Activated T-helper 1 cell treated with Interleukin-2 at 50 U/mL for 16 hours (primary cell): Measurements from ENCODE around the gene NFIC.
A peak's percentile ranks its signal among the peaks of the same experiment; 100 is the strongest.

Source experiments
- DNase-seq: peaks from one replicate; pipeline ENCODE4 v3.0.0-alpha.2; 2020; ENCODE audit warnings: low read depth

Gene NFIC

DNA sequence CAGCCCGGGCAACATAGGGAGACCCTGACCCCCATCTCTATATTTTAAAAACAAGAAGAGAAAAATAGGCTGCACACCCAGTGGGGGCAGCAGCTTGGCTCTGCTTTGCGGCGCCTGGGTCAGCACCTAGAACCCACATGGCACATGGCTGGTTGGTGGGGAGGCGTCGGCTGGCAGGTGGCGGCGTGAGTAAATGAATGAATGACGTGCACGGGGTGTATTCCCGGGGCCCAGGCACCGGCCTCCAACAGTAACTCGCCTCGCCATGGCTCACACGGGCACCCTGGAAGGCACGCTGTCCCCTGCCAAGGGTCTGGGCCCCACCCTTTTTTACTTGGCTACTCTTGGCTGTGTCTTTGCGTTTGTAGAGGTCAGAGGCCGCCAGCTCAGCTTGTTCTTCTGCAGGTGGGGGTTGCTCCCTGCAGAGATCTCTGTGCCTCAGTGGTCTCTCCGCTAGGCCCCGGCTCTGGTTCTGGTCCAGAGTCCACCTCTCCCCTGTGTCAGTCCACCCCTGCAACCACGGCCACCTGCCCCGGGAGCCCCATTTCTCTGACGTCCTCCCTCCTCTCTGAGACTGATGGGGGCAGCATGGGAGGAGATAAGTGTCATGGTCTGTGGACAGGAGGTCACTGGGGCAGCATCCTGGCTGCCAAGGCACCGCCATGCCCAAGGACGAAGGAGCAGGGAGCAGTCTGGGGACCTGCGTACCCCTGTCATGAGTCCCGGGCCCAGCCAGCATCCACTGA lies 145.3 kb downstream of the NFIC start:
- no peak for DNase-seq

DNA sequence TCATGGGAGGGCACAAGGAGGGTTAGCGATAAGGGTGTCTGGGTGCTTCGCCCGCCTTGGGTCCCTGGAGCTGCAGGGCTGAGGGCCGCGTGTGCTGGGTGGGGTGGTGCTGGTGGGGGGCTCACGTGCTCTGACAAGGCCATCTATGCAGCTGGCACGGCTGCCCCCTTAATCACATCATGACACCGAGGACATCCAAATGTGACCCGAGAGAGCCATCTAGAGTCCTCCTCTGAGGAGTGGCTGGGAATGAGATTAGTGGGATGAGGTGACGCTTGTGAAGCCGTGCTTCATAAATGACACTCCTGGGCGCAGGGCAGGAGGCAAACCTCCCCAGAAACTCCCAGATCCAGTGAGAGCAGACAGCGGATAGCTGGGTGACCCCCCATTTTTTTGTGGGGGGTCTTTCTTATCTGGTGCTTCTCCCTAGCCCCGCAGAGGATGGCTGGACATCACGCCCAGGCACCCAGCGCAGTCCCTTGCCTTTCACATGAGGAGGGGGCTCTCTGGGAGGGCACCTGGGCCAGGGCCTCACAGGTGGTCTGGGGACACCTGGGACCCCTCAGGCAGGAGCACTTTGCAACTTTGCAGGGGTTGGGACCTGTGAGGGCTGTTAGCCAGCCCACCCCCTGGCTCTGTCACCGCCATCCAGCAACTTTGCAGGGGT lies 146.3 kb downstream of the NFIC start:
- no peak for DNase-seq

DNA sequence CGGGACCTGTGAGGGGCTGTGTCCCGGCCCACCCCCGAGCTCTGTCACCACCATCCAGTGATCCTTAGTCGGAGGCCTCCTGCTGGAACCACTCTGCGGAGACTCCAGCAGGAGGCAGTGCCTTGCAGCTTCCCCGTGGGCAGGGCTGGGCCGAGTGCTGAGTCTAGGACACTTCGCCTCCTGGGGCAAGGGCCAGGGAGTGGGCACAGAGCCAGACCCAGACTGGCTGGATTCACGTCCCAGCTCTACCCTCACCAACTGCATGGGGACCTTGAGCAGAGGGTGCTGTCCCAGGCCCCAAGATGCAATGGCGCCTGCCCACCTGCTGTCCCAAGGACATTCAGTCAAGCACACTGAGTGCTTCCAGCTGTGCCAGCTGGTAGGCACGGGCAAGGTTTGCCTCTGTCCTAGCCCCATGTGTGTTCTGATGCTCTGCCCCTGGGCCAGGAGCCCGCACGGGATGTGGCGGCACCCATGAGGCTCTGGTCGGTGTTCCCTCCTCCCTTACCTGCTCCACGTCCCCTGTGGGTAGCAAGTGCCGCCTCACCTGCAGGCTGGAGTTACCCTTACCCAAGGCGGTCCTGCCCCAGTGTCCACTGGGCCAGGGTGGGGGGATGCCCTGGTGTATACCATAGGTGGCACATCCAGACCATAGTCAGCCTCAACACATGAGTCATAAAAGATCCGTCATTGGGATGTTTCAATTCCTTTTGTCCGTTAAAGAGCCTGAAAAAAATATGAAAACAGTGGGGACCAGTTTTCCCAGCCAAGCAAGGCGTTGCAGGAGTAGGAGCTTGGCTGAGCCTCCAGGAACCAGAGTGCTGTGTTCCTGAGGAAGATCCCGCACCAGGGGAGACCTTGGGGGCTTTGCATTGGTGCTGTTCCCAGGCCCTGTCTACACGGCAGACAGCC lies 147.1 kb downstream of the NFIC start:
- DNase-seq = no peak

DNA sequence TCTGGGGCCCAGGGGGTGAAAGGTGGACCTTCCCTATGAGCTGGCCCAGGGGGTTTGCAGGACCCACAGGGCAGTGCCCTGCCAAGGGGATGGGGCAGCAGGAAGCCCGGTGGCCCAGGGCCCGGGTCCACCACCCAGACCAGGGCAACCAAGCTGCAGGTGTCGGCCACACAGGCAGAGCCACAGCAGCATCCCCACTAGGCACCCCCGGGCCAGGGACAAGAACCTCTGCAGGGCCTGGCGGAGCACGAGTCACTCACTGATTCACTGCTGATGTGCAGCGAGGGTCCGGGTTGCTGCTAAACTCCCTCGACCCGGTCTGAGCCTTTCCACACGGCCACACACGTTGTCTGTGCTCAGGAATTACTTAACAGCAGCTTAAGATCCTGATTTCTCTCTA lies 148.5 kb downstream of the NFIC start:
- no peak for DNase-seq

DNA sequence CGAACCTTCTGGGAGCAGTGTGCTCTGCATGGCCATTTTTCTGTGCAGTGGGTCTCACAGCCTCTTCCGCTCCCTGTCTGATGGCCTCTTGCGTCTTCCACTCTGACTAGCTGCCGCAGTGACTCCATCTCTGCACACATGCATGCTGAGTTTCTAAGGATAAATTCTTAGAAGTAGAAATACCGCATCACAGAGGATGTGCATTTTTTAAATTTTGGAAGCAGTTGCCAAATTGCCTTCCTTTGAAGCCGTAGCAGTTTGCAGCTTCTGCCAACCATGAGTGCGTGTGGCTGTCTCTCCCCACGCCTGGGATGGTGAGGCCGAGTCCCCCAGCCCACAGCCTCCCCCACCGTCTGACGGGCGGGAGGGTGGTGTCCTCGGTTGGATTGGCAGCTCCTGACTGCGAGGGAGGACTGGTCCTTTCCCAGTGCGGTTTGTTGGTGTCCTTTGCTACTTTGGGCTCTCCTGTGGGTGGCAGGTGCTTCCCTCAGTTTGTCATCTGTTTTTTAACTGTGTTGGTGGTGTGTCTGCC lies 149.6 kb downstream of the NFIC start:
- no peak for DNase-seq

DNA sequence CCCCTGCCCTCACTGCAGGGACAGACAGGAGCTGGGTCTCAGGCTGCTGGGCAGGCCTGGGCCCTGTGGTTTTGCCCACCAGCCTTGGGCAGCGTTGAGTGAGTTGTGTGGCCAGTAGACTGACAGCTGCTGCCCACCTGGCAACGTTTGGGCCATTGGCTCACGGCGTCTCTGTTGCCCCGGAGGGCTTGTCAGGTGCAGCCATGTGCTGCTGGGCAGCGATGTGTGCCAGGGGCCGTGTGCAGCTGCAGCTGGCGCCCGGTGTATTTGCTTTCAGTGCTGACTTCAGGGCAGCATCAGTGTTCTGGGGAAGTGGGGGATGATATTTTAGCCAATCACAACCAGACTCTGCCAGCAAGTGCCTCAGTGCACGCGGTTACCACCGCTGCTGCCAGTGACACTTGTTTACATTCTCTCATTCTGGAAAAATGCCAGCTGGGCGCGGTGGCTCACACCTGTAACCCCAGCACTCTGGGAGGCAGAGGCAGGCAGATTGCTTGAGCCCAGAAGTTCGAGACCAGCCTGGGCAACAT lies 150.4 kb downstream of the NFIC start:
- peak; percentile 33 for DNase-seq

DNA sequence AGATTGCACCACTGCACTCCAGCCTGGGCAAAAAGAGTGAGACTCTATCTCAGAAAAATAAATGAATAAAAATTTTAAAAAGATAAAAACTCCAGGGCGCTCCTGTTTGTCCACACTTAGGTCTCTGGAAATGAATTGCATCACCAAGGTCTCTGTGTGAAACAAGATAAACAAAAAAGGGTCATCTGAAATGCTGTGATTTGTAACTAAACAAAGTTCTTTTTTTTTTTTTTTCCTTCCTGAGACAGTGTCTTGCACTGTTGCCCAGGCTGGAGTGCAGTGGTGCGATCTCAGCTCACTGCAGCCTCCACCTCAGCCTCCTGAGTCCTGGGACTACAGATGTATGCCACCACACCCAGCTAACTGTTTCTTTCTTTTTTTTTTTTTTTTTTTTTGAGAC lies 151.3 kb downstream of the NFIC start:
- no peak for DNase-seq

DNA sequence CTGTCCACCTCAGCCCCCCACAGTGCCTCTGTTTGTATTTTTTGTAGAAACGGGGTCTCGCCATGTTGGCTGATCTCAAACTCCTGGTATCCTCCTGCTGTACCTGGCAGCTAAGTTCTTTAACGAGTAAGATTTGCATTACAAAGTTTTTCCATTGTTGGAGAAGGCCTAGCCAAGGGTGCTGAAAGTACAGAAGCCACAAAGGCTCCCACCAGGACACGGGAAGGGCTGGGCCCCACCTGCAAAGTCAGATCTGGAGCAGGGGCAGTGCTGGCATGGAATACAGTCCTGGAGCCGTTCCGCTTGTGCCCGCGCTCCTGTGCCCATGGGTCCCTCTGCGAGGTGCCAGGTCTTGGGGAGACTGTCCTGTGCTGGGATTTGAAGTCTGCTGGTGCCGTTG lies 151.9 kb downstream of the NFIC start:
- no peak for DNase-seq

DNA sequence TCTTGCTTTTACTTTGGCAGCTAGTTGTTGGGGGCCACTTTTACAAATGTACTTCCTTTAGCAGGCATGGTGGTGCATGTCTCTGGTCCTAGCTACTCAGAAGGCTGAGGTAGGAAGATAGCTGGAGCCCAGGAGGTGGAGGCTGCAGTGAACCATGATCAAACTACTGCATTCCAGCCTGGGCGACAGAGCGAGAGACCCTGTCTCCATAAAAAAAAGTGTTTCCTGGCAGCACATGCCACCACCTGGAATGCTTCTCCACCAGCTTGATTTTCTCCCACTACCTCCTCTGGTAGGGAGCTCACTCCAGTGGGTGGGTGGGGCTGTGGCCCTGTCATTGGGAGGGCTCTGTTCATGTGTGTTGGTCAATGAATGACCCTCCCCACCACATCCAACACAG lies 152.3 kb downstream of the NFIC start:
- no peak for DNase-seq
